ENCODE measurements around the gene GPATCH2L. TPM values are rescaled to one million over a fixed set of nuclear protein-coding genes. Genes with fewer than 3 reads are reported as not detected.

Gene GPATCH2L
- total and polyA plus RNA-seq, 2 experiments from 2014 or later, result 18.2 to 91.4 TPM

DNA sequence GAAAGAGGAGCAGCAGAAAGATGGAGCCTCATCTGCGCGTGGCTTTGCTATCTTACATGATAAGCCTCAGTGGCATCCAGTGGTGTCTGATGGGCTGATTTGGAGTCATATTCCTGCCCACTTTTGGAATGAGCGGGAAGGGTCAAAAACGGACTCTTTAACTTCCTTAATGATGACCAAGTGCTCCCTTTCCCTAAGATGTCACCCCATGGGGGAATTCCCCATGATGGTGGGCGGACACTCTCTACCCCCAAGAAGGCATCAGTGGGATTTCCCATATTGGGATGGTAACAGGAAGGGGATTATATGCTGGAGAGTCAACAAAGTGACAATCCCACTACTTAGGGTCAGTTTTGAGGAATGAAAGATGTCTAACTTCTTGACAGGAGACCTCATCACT lies 110.9 kb downstream of the GPATCH2L start:
- TF ChIP-seq, protein P1, sequence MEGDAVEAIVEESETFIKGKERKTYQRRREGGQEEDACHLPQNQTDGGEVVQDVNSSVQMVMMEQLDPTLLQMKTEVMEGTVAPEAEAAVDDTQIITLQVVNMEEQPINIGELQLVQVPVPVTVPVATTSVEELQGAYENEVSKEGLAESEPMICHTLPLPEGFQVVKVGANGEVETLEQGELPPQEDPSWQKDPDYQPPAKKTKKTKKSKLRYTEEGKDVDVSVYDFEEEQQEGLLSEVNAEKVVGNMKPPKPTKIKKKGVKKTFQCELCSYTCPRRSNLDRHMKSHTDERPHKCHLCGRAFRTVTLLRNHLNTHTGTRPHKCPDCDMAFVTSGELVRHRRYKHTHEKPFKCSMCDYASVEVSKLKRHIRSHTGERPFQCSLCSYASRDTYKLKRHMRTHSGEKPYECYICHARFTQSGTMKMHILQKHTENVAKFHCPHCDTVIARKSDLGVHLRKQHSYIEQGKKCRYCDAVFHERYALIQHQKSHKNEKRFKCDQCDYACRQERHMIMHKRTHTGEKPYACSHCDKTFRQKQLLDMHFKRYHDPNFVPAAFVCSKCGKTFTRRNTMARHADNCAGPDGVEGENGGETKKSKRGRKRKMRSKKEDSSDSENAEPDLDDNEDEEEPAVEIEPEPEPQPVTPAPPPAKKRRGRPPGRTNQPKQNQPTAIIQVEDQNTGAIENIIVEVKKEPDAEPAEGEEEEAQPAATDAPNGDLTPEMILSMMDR (IDR thresholded peaks at IDR 0.05; ENCODE audit: low read depth, low read length), result no peak
- Histone ChIP-seq H3K36me3 (no peaks in the 10 kb centered on the region), H3K9me3 (ENCODE audit: low read depth) (no peaks in the 10 kb centered on the region), H3K27me3 (no peaks in the 10 kb centered on the region), H3K27ac (no peak overlapping the region), H3K4me1 (ENCODE audit: low read depth) (no peaks in the 10 kb centered on the region), H3K4me3 (no peak overlapping the region)
- DNase-seq (ENCODE audit: low read depth in 1 of 2, low spot score in 1 of 2), result no peak

Other genes starting within 250 kb of the GPATCH2L start
- 11.6 and 13.2 TPM in 2 replicates for gene TGFB3, start 169.9 kb upstream of the GPATCH2L start, total RNA-seq
- 11.3 and 13.9 TPM in 2 replicates for gene TGFB3, start 169.9 kb upstream of the GPATCH2L start, polyA plus RNA-seq
- gene IFT43, start 166.2 kb upstream of the GPATCH2L start, total RNA-seq, result 50.7 and 56.8 TPM in 2 replicates
- 68.6 and 76.6 TPM in 2 replicates for gene IFT43, start 166.2 kb upstream of the GPATCH2L start, polyA plus RNA-seq
- 11.0 and 13.6 TPM in 2 replicates for gene ESRRB, start 224.2 kb downstream of the GPATCH2L start, total RNA-seq
- 5.2 and 6.6 TPM in 2 replicates for gene ESRRB, start 224.2 kb downstream of the GPATCH2L start, polyA plus RNA-seq